GM18499 (cell line): Measurements from ENCODE around the gene MT1B.

Experiments
- ATAC-seq: cut with Tn5 transposase; IDR thresholded peaks from one replicate; pipeline ENCODE4 v1.9.1; 2021; ENCODE audit warnings: moderate number of reproducible peaks; ENCODE audit not compliant: insufficient read depth, unreplicated experiment

Gene MT1B

GRCh38 chr16:56636616-56637413, 14.9 kb upstream of the MT1B start:
- ATAC-seq: no peak

GRCh38 chr16:56637814-56638750, 13.6 kb upstream of the MT1B start, which contains the start of gene MT1A:
Gene MT1A (plus strand): TSS chr16:56638666. CDS start chr16:56638739, 73 bp downstream.
- ATAC-seq: no peak

GRCh38 chr16:56639045-56639444, 12.6 kb upstream of the MT1B start:
- ATAC-seq: no peak

GRCh38 chr16:56640076-56640475, 11.6 kb upstream of the MT1B start:
- no peak for ATAC-seq

GRCh38 chr16:56641166-56641565, 10.5 kb upstream of the MT1B start:
- ATAC-seq: no peak

- no peak for ATAC-seq
These were observed 8.5 kb upstream of the MT1B start for GRCh38 chr16:56643080-56643778.

- no peak for ATAC-seq
These were observed 7.9 kb upstream of the MT1B start for GRCh38 chr16:56643833-56644232.

GRCh38 chr16:56645311-56645710, 6.4 kb upstream of the MT1B start:
- ATAC-seq: no peak

GRCh38 chr16:56645838-56646237, 5.8 kb upstream of the MT1B start:
- ATAC-seq: no peak

- no peak for ATAC-seq
These were observed 3.9 kb upstream of the MT1B start for GRCh38 chr16:56647641-56648431.

- no peak for ATAC-seq
These were observed 2.4 kb upstream of the MT1B start for GRCh38 chr16:56649271-56649670.

- no peak for ATAC-seq
These were observed 1.9 kb upstream of the MT1B start for GRCh38 chr16:56649820-56650219.

- ATAC-seq: no peak
These were observed 914 bp downstream of the MT1B start for GRCh38 chr16:56652600-56652999.

GRCh38 chr16:56653218-56653617, 1.5 kb downstream of the MT1B start:
- ATAC-seq: no peak

GRCh38 chr16:56657555-56658326, 6.1 kb downstream of the MT1B start, which contains the start of gene MT1F:
Gene MT1F (plus strand): TSS chr16:56657959. CDS start chr16:56658059, 100 bp downstream.
- ATAC-seq: no peak

- ATAC-seq: no peak
These were observed 6.7 kb downstream of the MT1B start for GRCh38 chr16:56658327-56658875.

GRCh38 chr16:56662357-56663354, 11.0 kb downstream of the MT1B start:
- no peak for ATAC-seq
